ENCODE results near the gene CRABP2.

CRABP2 gene

DNA sequence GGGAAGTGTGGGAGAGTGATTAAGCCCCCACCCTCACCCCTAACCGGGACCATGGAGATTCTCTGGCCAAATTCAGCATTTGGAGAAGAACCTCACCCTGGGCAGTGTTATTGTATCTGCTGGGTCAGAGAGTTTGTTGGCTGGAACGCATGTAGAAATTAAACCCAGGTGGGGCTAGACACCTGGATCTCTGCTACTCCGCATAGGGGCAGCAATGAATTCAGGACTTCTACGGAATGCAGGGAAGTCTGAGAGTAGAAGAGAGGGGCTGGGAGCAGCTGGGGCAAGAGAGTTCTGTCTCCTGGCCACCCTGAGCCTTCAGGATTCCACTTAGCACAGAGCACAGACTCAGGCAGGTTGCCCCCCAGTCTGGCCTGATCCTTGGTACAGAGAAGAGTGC is 3.6 kb upstream of the CRABP2 start:
- no peak for DNase-seq (ENCODE audit: low spot score)

DNA sequence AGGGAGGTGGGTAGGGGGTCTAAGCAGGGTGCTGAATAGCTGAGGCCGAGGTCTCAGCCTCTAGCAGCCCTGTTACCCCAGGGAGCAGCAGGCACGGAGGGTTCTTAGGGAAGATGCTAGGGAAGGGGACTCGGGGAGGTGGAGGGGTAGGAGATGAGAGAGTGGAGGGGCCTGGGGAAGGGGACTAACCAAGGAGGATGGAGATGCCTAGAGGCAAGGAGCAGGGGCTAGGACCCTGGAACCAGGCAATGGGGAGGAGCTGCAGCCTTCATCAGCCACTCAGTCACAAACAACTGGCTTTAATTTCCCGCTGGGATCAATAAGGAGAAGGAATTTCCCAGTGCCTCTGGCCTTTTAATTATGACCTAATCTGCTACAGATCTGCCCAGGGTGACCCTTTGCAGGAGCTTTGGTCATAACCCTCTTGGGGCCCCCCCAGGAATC is 2.9 kb upstream of the CRABP2 start:
- DNase-seq (ENCODE audit: low spot score): no peak

DNA sequence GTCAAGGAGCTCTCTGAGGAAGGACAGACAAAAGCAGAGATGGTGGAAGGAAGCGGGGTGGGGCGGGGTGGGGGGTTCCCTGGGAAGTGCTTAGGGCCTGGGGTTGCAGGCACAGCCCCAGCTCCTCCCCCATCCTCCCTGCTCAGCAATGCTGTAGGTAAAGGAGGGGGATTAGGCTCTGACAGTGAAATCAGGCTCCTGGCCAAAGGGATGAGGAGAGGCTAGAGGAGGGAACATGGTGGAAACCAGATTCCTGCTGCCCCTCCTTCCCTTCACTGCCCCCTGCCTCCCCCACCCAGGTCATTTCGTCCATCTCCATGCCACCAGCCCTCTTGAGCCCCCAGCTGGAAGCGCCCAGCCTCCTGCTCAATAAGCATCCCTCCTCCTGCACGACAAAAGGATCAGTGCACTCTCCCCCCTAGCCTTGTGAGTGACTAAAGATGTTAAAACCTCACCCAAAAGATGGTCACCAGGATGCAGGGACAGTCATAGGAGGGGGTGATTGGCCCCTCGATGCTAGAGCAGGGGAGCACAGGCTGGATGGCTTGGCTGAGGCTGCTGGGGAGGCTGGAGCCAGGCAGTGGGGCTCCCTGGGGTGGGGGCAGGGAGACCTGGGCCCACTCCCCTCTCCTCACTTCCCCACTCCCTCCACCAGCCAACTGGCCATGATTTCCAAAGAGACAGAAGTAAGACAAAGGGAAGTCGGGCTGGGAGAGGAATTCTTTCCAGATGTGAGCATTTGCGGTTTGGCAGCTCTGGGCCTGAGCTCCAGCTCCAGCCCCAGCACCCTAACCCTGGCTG is 2.2 kb upstream of the CRABP2 start:
- no peak for DNase-seq (ENCODE audit: low spot score)

DNA sequence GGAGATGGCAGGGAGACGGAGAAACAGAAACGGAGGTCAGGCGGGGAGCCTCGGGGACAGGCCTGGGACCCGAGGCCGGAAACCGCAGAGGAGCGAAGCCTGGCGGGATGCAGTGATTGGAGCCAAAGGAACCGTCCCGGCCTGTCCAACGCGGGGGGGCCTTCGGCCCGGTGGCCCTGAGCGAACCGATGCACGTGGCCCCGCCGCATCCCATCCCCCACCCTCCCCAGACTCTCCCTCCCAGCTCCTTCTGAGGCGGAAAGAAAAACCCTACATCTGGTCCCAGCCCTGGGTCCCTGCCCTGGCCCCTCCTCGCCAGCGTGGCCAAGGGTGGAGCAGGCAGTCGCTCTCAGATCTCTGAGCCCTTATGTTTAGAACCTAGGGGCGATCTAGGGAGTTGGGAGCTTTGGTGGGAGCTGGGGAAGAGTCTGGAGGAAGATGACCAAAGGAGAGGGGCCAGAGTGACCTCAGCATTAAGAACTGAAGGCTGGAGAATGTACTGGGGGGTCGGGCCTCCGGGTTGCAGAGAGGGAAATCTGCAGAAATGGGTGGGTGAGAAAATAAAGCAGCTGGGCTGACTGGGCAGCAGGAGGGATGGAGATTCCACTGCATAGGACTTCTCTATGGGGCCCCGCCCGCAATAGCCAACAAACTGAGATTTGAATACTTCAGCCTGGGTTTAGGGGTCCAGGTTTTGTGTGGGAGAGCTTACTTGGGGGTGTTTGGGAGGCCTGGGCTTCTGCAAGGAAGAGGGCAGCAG is 1.5 kb upstream of the CRABP2 start:
- no peak for DNase-seq (ENCODE audit: low spot score)

DNA sequence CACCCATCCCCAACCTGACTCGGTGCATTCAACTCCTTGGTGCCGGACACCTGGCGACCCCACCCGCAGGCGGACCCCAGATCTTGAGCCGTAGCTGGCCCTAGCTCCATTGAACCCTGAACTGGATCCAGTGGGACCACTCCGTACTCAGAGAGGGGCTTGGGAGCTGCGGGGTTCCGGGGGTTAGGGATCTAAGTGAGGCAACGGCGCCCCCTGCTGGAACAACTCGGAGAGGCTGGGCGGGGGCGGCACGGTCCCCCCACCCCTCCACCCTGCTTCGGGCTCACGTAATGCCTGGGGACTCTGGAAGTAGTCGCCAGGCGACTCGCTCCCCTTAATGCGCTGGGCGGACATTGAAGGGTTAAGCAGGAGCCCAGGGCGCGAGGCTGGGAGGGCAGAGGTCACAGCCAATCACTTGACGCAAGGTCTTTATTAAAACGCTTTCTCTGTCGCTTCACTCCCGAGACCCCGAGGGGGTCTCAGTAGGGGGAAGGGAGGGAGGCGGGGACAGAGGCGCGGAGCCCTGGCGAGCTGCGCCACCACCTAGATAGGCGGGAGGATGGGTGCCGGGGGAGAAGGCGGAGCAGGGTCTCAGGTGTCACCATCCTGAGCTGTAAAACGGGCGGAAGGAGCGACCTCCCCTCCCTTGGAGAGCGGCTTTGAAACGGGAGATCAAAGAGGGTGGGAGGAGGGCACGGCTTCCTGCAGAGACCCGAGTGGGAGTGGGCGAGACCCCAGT is 704 bp upstream of the CRABP2 start:
- DNase-seq (ENCODE audit: low spot score): peak; percentile 54

DNA sequence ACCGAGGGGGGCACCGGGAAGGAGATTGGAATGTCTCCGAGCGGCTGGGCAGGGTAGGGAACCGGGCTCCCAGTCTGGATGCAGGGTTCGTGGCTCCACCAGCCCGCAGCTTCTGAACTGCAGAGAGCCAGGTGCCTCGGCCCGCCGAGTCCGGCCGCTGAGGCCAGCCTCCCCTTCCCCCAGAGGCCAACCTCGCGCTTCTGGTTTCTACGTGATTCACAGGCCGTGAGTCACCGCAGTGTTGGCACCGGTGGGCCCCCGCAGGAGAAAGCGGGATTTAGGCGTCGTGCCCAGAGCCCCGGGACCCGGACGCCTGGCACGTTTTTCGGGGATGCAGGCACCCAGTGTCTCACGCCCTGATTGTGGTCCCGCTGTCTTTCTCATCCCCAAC is 458 bp downstream of the CRABP2 start:
- peak; percentile 27 for DNase-seq (ENCODE audit: low spot score)

DNA sequence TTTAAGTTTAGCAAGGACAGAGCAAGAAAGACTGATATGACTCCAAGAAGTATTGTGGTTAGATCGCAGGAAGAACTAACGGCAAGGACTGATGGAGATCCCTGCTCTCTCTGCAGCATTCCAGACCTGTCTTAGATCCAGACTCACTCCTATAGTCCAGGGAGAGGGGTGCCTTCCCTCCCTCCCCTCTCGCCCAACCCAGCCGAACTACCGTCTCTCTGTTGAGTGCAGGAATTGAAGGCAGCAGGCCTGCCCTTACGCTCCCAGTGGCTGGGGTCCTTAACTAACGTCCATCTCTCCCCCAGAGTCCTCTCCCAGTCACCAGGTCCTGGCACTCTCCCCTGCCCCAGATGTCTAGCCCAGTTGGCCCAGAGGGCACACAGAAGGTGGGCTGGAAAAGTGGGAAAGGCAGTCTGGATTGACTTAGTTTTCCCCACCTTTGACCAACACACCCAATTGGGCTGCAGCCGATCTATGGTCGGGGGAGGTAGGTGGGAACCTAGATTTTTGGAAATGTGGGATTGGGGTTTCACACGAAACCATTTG is 1.1 kb downstream of the CRABP2 start:
- DNase-seq (ENCODE audit: low spot score): no peak

DNA sequence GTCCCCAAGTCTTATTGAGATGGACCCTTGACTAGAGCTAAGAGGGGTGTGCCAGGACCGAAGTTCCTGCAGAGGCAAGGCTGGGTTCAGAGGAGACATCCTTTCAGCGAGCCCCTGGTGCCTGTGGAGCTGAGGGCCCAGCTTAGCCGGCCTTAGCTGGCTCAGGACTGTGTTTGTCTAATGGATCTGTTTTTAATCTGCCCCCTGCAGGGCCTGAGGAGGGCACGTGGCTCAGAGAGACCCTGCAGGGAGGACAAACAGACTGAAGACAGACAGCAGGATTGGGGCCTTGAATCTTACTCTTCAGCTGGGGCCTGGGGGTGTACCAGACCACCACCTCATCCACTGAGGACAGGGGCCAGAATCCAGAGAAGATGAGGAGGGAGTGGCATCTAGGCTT is 1.6 kb downstream of the CRABP2 start:
- no peak for DNase-seq (ENCODE audit: low spot score)

DNA sequence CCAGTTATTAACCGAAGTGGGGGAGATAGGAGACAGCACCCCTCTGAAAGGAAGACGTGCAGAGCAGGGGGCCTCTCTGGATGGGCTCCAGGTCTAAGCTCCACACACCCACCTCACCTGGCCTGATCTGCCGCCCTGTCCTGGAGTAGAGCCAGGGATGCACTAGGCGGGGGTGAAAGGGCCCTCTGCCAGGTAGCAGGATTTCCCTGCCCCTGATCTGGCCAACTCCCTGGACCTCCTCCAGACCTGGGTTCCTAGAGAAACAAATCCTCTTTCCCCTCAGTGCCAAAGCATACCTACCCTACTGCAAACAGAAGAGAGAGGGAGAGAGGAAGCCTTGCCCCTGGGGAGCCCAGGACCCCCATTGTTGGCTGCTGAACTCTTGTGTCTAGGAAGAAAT is 2.0 kb downstream of the CRABP2 start:
- DNase-seq (ENCODE audit: low spot score): no peak

DNA sequence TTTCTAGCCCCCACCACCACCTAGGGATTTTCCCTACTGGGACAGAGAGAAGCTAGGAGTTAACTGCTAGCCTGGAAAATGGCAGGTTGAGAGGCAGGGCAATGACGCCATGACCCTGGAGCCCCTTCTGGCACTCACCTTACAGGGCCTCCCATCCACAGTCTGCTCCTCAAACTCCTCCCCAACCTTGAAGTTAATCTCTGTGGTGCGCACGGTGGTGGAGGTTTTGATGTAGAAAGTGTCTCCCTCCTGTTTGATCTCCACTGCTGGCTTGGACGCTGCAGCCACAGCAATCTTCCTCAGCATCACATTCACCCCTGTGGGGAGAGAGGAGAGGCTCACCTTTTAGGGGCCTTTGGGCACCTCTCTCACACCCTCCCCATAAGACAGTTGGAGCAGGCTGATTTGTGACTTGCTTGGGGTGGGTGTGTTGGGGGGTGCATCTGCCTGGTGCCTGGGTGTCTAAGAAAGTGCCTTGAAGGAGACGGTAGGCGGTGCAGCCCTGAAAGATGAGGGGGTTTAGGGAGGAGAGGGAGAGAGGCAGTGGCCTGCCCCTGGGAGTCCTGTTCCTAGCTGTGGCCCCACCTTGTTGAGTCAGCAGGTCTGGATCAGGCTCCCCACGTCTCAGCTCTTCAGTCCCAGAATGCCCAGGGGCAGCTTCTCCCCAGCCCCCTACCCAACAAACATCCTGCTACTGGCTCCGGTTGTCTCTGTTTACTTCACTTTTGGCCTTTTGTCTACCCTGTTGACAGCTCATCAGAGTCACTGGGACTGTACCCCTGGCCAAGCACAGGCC is 4.4 kb downstream of the CRABP2 start:
- DNase-seq (ENCODE audit: low spot score): no peak

DNA sequence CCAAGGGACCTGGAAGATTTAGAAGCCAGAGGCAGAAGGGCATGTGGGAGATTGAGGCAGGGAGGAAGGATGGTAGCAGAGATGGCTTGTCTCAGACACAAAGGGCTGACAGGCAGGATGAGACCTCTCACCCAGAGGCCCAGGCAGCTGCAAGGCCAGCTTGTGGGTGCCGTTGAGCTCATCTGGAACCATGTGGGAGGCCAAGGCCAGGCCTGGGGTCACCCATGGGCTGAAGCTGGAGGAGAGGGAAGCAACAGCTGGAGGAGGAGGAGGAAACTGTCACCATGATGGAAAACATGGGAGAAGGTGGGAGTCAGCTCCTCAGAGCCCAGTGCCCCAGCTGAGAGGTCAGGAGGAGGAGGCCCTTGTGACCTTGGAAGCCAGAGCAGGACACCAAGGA is 6.4 kb downstream of the CRABP2 start:
- no peak for DNase-seq (ENCODE audit: low spot score)

DNA sequence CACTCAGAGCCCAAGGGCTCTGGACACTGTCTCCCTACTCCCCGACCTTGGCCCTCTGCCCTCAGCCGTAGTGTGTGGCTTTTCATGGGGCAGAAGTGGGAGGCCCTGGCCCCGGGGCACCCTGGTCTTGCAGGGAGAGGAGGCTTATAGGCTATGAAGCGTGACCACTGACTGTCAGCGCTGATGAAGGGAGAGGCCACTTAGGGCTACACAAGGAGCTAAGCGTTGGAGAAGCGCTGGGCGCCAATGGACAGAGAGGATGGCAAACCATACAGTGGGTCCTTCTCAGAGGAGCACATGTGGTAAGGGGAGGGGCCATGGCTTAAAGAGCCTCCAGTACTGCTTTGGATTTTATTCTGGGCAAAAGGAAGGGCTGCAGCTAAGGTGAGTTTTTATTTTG is 7.9 kb downstream of the CRABP2 start:
- no peak for DNase-seq (ENCODE audit: low spot score)

DNA sequence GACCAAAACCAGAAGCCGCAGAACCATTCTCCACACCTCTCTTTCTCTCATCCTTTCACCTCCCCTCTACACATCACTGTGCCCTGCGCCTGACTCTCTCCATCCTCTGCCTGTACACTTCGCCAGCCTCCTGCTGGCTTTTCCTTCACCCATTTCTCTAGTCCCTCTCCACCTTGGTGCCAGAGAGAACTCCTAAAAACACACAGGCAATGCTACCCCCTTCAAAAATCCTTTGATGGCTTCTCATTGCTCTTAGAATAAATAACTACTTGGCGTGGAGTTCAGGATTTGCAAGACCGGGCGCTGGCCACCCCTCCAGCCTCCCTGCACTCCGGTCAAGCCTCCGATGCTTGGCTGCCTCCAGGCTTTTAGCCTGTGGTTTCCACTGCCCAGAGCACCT is 8.6 kb downstream of the CRABP2 start:
- no peak for DNase-seq (ENCODE audit: low spot score)

DNA sequence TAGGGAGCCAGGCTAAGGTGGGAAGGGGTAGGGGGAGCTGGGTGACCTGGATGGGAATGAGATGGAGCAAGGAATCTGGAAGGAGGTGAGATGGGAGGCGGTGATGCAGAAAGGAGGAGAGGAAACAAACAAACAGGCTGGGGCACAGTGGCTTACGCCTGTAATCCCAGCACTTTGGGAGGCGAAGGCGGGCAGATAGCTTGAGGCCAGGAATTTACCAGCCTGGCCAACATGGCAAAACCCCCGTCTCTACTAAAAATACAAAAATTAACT is 10.8 kb downstream of the CRABP2 start:
- no peak for DNase-seq (ENCODE audit: low spot score)

DNA sequence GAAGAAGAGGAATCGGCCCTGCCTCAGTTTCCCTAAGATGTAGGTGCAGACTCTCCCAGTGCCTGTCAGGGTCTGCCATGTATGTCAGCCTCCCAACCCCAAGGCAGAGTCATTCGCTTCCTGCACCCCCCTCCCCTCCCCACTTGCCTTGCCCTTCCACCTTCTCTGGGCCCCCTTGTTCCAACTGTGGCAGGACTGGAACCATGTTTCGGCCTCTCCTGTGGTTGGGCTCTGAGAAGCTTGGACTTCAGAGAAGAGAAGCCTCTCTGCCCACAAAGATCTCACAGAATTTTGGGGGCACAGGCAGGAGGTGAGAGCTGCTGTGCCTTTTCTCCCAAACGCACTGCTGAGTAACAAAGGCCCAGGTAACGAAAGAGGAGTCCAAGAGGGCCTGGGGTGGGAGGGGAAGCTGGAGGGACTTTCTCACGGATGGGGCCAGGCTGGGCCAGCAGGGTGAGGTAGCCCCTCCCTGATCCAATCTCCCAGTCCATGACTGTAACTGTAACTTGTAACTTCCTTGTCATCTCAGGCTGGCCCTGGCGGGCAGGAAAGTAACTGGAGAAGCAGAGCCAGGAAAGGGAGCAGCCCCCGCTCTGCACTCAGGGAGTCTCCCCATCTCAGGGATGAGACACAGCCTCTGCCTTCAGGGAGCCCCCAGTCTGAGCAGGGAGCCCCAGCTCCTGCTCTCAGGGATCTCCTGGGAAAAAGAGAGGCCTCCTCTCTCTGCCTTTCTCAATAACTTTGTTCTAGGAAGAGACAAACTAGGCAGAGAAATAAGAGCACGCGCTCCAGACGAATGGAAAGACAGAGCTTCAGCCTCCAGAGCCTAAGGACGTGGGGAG is 11.3 kb downstream of the CRABP2 start:
- DNase-seq (ENCODE audit: low spot score): no peak

DNA sequence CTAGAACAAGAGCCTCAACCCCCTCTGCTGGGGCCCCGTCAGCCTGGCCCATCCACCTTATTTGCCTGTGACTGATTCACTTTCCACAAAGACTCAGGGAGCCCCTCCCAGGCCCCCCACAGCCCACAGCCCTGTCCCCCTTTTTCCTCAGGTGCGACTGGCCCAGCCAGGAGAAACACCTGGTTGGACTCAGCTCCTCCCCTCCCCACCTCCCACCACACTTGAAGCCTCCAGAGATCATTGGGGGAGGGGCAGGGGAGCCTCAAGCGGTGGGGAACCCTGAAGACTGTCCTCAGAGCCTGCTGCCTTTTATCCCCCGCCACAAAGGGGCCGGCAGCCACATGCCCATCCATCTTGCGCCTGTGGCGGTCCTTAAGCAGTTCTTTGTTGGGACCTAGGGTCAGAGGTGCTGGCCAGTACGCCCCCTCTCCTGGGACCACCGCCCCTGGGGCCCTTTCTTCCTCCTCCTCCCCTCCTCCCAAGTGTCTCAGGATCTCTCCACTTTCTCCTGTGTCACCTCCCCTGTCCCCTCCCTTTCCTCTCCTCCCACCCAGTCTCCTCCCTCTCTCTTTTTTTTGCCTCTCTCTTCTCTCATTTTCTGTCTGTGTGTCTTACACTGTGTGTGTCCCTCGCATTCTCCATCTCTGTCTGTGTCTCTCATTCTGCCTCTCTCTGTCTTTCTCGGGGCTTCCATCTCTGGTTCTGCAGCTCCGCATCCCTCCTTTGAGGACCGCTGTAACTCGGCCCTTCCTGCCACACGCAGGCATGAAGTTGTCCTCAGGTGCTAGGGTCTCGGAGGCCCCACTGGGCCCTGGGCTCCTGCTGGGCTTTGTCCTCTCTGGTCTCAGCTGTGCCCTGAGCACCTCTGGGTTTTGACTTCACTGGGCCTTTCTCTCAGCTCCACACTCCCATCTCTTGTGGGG is 12.2 kb downstream of the CRABP2 start:
- DNase-seq (ENCODE audit: low spot score): no peak

DNA sequence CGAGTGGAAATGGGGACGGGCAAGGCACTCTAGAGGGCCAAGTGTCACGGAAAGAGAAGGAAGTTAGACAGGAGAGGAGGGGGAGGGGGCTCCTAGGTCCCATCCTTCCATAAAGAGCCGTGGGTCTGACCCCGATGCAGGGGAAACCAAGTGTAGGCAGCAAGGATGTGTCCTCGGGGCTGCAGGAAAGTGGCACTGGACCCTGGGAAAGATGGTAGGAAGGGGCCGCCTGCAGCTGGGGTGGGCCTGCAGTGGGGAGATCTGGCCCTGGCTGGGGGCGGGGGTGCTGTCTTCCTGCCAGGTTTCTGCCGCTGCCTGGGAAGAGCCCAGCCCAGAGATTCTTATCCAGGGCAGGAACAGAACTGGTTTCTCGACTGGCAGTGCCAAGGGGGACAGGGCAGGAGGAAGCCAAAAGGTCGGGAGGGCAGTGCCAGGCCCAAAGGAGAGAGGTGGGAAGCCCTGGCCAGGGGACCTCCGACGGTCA is 12.9 kb downstream of the CRABP2 start:
- no peak for DNase-seq (ENCODE audit: low spot score)

DNA sequence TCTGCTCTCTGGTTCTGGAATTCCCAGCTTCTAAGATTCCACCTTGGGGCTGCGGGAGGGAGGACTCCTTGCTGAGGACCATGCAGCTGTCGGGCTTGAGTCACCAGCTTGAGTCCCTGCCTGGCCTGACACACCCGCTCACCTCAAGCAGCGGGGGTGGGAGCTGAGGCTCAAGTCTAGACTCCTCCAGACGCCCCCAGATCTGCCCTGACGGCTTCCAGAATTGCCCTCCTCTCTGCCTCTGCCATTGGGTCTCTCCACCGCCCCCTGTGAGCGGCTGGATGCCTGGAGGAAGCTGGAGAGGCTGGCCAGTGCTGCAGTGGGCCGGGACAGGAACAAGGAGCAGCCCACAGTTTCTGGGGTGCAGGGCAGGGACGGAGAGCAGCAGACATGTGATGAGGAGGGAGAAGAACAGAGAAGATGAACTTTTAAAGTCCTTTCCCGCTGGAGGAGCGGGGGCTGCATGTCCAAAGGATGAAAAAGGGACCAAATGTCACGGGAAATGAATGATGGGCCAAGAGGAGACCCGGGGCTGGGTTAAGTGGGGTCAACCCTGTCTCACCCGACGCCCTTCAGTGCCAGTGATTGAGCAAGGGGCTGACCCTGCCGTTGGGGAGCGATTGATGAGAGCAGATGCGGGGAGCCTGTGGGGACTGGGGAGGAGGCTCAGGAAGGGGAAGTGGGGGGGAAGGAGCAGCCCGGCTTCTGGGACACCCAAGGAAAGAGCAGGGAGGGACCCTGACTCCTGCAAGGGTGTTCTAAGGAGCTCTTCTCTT is 13.5 kb downstream of the CRABP2 start:
- no peak for DNase-seq (ENCODE audit: low spot score)

DNA sequence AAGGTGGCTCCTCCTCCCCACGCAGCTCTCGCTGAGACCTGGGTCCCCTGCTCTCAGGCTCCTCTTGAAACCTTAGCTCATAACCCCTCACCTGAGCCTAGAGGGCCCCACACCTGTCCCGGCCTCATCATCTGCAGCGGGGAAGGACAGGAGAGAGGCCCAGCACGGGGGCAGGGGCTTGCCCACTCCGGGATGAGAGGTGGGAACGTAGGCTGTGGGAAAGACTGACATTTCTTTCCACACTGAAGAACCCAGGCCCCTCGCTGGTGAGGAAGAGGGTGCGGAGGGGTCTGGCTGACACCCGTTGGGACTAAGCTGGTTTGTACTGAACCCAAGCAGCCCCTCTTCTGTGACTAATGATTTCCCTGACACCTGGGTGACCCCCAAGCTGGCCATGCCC is 14.2 kb downstream of the CRABP2 start:
- DNase-seq (ENCODE audit: low spot score): no peak
